ENCODE data around the gene CCDC148. TPM values are rescaled to one million over a fixed set of nuclear protein-coding genes. Genes with fewer than 3 reads are reported as not detected.
"Not testable (repeated sequence)": the region's sequence is repeated elsewhere in the genome, so short reads cannot be mapped to it uniquely, and the experiment has no call there.

The CCDC148 gene
- total RNA-seq, 3 donors from 2014 or later = 0.14 TPM; not detected in 2

DNA sequence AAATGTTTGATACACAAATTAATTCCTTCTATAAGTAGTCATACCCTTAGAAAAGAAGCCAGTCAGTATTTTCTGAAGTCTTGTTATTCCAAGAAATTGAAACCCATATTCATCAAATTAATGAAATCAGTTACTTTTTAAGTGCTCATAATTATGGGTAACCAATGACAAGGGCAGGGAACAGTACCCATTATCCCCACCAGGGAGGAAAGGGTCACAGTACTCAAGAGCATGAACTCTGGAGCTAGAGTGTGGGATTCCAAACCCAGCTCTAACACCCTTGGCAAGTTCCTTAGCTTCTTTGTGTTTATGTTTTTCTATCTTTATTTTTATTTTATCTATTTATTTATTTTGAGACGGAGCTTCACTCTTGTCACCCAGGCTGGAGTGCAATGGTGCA lies 68.4 kb downstream of the CCDC148 start:
- Mint-ChIP-seq H3K27me3 (ENCODE audit: low read depth) (peaks cover 3% of the 10 kb centered on the region), H3K9me3 (no peaks in the 10 kb centered on the region), H3K36me3 (ENCODE audit: insufficient read depth) (no peaks in the 10 kb centered on the region), H3K4me1 (ENCODE audit: low read depth) (peaks cover 8% of the 10 kb centered on the region), H3K4me3 (no peak overlapping the region)
- ATAC-seq (no peak), DNase-seq (no peak)

DNA sequence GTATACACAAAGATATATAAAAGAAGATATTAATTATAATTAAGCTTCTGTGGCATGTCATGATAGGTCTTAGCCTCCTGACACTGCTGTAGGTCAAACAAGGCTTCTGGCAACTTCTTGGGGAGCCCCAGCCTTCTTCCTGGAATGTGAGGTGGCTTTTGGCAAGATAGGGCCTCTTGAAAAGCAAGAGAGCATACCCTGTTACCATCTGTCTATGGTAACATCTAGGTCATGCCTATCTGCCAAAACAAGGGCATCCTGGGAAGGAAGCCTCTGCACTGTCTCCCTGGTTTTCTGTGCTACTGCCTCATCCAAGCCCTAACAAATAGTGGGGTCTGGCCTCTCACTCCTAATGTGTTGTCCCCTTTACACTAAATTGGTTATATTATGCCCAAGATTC lies 70.9 kb downstream of the CCDC148 start:
- DNase-seq (no peak), ATAC-seq (no peak)
- Mint-ChIP-seq H3K4me3 (no peak overlapping the region), H3K36me3 (ENCODE audit: insufficient read depth) (no peaks in the 10 kb centered on the region), H3K9me3 (no peaks in the 10 kb centered on the region), H3K27me3 (ENCODE audit: low read depth) (peaks cover 2% of the 10 kb centered on the region), H3K4me1 (ENCODE audit: low read depth) (no peaks in the 10 kb centered on the region)

DNA sequence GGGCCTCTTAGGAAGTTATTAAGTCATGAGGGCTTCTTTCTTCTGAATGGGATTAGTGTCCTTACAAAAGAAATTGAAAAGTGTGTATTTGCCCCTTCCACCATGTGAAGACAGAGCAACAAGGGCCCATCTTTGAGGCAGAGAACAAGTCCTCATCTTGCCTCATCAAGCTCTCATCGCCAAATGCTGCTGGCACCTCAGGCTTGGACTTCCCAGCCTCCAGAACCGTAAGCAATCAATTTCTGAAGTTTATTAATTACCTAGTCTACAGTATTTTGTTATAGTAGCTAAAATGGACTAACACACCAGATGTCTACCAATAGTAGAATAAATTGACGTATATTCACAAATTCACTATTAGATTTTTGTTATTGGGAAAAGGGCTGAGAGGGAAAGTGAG lies 74.6 kb downstream of the CCDC148 start:
- ATAC-seq = no peak
- no peaks in the 10 kb centered on the region for H3K27me3 Mint-ChIP-seq (ENCODE audit: low read depth)
- H3K4me1 Mint-ChIP-seq (ENCODE audit: low read depth) = no peaks in the 10 kb centered on the region

GRCh38 chr2:158381205-158381604 lies 75.3 kb downstream of the CCDC148 start:
- no peak for DNase-seq
- no peak overlapping the region for H3K4me3 Mint-ChIP-seq
- no peaks in the 10 kb centered on the region for H3K27me3 Mint-ChIP-seq (ENCODE audit: low read depth)
- no peaks in the 10 kb centered on the region for H3K36me3 Mint-ChIP-seq (ENCODE audit: insufficient read depth)
- no peaks in the 10 kb centered on the region for H3K4me1 Mint-ChIP-seq (ENCODE audit: low read depth)
- no peaks in the 10 kb centered on the region for H3K9me3 Mint-ChIP-seq
- no peak for ATAC-seq

More for the DNA sequence above, 74.6 kb downstream of the CCDC148 start:
- no peak for DNase-seq
- no peaks in the 10 kb centered on the region for H3K9me3 Mint-ChIP-seq
- no peaks in the 10 kb centered on the region for H3K36me3 Mint-ChIP-seq (ENCODE audit: insufficient read depth)
- H3K4me3 Mint-ChIP-seq = no peak overlapping the region

DNA sequence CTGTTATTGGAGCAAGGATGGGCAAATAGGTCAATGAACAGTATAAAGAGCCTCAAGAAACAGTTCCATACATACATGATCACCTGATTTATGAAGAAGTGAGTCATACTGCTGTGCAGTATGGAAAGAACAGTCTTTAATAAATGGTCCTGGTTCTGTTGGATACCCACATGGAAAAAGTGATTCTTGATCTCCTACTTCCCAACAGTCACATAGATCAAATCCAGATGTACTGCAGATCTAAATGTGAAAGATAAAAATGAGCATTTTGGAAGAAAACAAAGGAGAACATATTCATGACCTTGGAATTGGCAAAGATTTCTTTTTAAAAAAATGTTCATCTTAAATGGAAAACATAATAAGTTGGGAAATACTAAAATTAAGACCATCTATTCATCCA lies 75.8 kb downstream of the CCDC148 start:
- Mint-ChIP-seq H3K27me3 (ENCODE audit: low read depth) (no peaks in the 10 kb centered on the region), H3K4me3 (no peak overlapping the region), H3K9me3 (no peaks in the 10 kb centered on the region), H3K36me3 (ENCODE audit: insufficient read depth) (no peaks in the 10 kb centered on the region), H3K4me1 (ENCODE audit: low read depth) (no peaks in the 10 kb centered on the region)
- DNase-seq = no peak
- ATAC-seq = no peak

DNA sequence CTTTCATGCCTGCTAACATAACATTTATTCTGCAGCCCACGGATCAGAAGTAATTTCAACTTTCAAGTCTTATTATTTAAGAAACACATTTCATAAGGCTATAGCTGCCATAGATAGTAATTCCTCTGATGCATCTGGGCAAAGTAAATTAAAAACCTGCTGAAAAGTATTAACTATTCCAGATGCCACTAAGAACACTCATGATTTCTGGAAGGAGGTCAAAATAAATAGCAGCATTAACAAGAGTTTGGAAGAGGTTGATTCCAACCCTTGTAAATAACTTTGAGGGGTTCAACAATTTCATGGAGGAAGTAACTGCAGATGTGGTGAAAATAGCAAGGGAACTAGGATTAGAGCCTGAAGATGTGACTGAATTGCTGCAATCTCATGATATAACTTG lies 77.6 kb downstream of the CCDC148 start:
- no peaks in the 10 kb centered on the region for H3K36me3 Mint-ChIP-seq (ENCODE audit: insufficient read depth)
- no peak for DNase-seq
- H3K4me3 Mint-ChIP-seq = no peak overlapping the region
- no peak for ATAC-seq
- H3K27me3 Mint-ChIP-seq (ENCODE audit: low read depth) = peaks cover 2% of the 10 kb centered on the region
- no peaks in the 10 kb centered on the region for H3K9me3 Mint-ChIP-seq
- H3K4me1 Mint-ChIP-seq (ENCODE audit: low read depth) = no peaks in the 10 kb centered on the region

GRCh38 chr2:158366342-158366741 lies 90.2 kb downstream of the CCDC148 start:
- Mint-ChIP-seq H3K36me3 (ENCODE audit: insufficient read depth) (no peaks in the 10 kb centered on the region), H3K27me3 (ENCODE audit: low read depth) (no peaks in the 10 kb centered on the region), H3K4me3 (no peak overlapping the region), H3K9me3 (no peaks in the 10 kb centered on the region), H3K4me1 (ENCODE audit: low read depth) (no peaks in the 10 kb centered on the region)
- ATAC-seq (no peak), DNase-seq (no peak)

GRCh38 chr2:158359846-158360245 lies 96.7 kb downstream of the CCDC148 start:
- DNase-seq = no peak

DNA sequence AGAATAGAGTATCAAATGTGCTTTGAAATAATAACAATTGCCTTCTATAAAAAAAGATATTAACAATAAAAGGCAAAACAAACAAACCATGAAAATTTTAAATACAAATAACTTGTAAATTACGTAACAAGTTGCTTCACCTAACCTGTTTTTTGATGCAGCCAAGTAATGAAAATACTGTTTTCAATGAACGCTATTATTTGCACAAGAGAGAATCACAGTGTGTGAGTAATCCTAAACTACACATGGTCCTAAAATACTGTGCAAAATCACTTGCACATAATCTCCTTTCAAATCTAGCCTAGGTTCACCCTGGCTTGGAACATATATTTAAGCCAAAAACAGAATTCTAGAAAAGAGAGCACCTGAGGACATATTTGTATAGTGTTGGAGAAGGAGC lies 98.9 kb downstream of the CCDC148 start:
- H3K4me1 Mint-ChIP-seq (ENCODE audit: low read depth) = no peaks in the 10 kb centered on the region
- no peak for ATAC-seq
- H3K27me3 Mint-ChIP-seq (ENCODE audit: low read depth) = no peaks in the 10 kb centered on the region
- peaks cover 2% of the 10 kb centered on the region for H3K9me3 Mint-ChIP-seq
- DNase-seq = no peak
- no peak overlapping the region for H3K4me3 Mint-ChIP-seq
- no peaks in the 10 kb centered on the region for H3K36me3 Mint-ChIP-seq (ENCODE audit: insufficient read depth)

More at GRCh38 chr2:158359846-158360245, 96.7 kb downstream of the CCDC148 start:
- Mint-ChIP-seq H3K4me3 (no peak overlapping the region), H3K9me3 (peaks cover 2% of the 10 kb centered on the region), H3K27me3 (ENCODE audit: low read depth) (no peaks in the 10 kb centered on the region), H3K4me1 (ENCODE audit: low read depth) (no peaks in the 10 kb centered on the region), H3K36me3 (ENCODE audit: insufficient read depth) (no peaks in the 10 kb centered on the region)
- no peak for ATAC-seq

- DNase-seq (no peak), ATAC-seq (no peak)
- H3K27me3 Mint-ChIP-seq (ENCODE audit: low read depth) = no peaks in the 10 kb centered on the region
- H3K36me3 Mint-ChIP-seq (ENCODE audit: insufficient read depth) = no peaks in the 10 kb centered on the region
- no peaks in the 10 kb centered on the region for H3K4me1 Mint-ChIP-seq (ENCODE audit: low read depth)
- no peak overlapping the region for H3K4me3 Mint-ChIP-seq
- peaks cover 2% of the 10 kb centered on the region for H3K9me3 Mint-ChIP-seq
Observed at GRCh38 chr2:158357122-158357521, 99.4 kb downstream of the CCDC148 start.

DNA sequence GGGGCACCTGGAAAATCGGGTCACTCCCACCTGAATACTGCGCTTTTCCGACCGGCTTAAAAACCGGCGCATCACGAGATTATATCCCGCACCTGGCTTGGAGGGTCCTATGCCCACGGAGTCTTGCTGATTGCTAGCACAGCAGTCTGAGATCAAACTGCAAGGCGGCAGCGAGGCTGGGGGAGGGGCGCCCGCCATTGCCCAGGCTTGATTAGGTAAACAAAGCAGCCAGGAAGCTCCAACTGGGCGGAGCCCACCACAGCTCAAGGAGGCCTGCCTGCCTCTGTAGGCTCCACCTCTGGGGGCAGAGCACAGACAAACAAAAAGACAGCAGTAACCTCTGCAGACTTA lies 105.1 kb downstream of the CCDC148 start:
- not testable (repeated sequence) for H3K4me1 Mint-ChIP-seq (ENCODE audit: low read depth); H3K4me3 Mint-ChIP-seq; H3K9me3 Mint-ChIP-seq; ATAC-seq; DNase-seq; H3K27me3 Mint-ChIP-seq (ENCODE audit: low read depth); H3K36me3 Mint-ChIP-seq (ENCODE audit: insufficient read depth)

GRCh38 chr2:158350751-158351465 lies 105.6 kb downstream of the CCDC148 start:
- not testable (repeated sequence) for H3K4me3 Mint-ChIP-seq; H3K27me3 Mint-ChIP-seq (ENCODE audit: low read depth); H3K36me3 Mint-ChIP-seq (ENCODE audit: insufficient read depth); ATAC-seq; DNase-seq; H3K4me1 Mint-ChIP-seq (ENCODE audit: low read depth); H3K9me3 Mint-ChIP-seq

- peaks cover 8% of the 10 kb centered on the region for H3K27me3 Mint-ChIP-seq (ENCODE audit: low read depth)
- DNase-seq (no peak), ATAC-seq (no peak)
- no peaks in the 10 kb centered on the region for H3K9me3 Mint-ChIP-seq
- H3K36me3 Mint-ChIP-seq (ENCODE audit: insufficient read depth) = no peaks in the 10 kb centered on the region
- H3K4me3 Mint-ChIP-seq = no peak overlapping the region
- H3K4me1 Mint-ChIP-seq (ENCODE audit: low read depth) = no peaks in the 10 kb centered on the region
Observed at GRCh38 chr2:158346032-158346431, 110.5 kb downstream of the CCDC148 start.

GRCh38 chr2:158339513-158339912 lies 117.0 kb downstream of the CCDC148 start:
- Mint-ChIP-seq H3K9me3 (no peaks in the 10 kb centered on the region), H3K4me1 (ENCODE audit: low read depth) (no peaks in the 10 kb centered on the region), H3K4me3 (no peak overlapping the region), H3K27me3 (ENCODE audit: low read depth) (peaks cover 6% of the 10 kb centered on the region), H3K36me3 (ENCODE audit: insufficient read depth) (no peaks in the 10 kb centered on the region)
- ATAC-seq = no peak
- no peak for DNase-seq

- Mint-ChIP-seq H3K36me3 (ENCODE audit: insufficient read depth) (no peaks in the 10 kb centered on the region), H3K4me1 (ENCODE audit: low read depth) (no peaks in the 10 kb centered on the region), H3K9me3 (no peaks in the 10 kb centered on the region), H3K4me3 (no peak overlapping the region), H3K27me3 (ENCODE audit: low read depth) (peaks cover 4% of the 10 kb centered on the region)
- DNase-seq (no peak), ATAC-seq (no peak)
Observed at GRCh38 chr2:158337018-158337417, 119.5 kb downstream of the CCDC148 start.

All from activated T-cell treated with anti-CD3 and anti-CD28 coated beads, Interleukin-2, amount 50 U/mL, for 4 hours (primary cell).